ENCODE measurements around the gene OR2S2.

The OR2S2 gene

DNA sequence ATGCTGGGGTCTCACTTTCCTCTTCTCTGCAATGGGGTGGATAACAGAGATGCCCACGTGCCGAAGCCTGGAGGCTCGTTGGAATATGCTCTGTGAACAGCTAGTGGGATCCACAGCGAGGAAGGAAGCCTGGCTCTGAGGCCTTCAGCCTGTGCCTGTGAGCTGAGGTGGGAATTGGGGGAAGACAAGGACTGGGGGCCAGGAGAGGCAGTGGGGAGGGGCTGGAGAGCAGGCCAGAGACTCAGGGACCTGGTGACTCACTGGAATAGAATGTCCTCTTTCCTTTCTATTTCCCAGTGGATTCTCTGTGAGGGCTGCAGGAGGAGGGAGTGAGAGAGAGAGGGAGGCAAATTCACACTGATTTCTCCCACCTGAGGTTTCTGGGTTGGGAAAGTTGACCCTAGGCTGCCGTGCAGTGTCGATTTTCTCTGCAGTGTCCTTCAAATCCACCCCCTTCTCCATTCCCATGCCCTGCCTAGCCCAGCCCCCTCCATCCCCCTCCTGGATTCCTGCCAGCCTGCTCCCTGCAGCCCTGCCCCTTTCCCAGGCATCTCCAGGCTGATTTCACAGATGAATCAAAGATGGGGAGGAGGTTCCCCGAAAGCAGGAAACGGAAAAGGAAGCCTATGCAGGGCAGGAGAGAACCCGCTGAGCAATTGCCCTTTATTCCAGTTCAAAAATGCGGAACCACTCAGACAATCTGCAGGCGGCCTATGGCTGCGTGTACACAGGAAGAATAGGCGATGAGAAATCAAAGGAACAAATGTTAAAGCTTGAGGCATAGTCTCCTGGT lies 50.0 kb downstream of the OR2S2 start:
- H3K4me3 ChIP-seq (ENCODE audit: low read depth, low read length), result peak overlapping the region; percentile 25; the same call in 1 of the 2 replicates
- TF ChIP-seq, protein P1, sequence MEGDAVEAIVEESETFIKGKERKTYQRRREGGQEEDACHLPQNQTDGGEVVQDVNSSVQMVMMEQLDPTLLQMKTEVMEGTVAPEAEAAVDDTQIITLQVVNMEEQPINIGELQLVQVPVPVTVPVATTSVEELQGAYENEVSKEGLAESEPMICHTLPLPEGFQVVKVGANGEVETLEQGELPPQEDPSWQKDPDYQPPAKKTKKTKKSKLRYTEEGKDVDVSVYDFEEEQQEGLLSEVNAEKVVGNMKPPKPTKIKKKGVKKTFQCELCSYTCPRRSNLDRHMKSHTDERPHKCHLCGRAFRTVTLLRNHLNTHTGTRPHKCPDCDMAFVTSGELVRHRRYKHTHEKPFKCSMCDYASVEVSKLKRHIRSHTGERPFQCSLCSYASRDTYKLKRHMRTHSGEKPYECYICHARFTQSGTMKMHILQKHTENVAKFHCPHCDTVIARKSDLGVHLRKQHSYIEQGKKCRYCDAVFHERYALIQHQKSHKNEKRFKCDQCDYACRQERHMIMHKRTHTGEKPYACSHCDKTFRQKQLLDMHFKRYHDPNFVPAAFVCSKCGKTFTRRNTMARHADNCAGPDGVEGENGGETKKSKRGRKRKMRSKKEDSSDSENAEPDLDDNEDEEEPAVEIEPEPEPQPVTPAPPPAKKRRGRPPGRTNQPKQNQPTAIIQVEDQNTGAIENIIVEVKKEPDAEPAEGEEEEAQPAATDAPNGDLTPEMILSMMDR (IDR thresholded peaks at IDR 0.05; ENCODE audit: low read depth, low read length), result no peak

All from WI38 (cell line).